Suprapubic skin (tissue), 4 donors: ENCODE results near the gene PRRT4. TPM values are rescaled to one million over a fixed set of nuclear protein-coding genes. Genes with fewer than 3 reads are reported as not detected.

ENCODE experiments used
- DNase-seq, 2 donors: peaks; one replicate each; pipeline ENCODE4 v3.0.0-alpha.2; 2019; ENCODE audit warnings: low spot score in 2 of 2
- H3K27ac ChIP-seq: fragments of 200-600 bp; sonication (generic); one replicate; pipeline ENCODE4 v1.5.1; 2019
- H3K27me3 ChIP-seq: fragments of 200-600 bp; sonication (generic); one replicate; pipeline ENCODE4 v1.5.1; 2019
- H3K36me3 ChIP-seq: fragments of 200-600 bp; sonication (generic); one replicate; pipeline ENCODE4 v1.5.1; 2019
- H3K4me1 ChIP-seq: fragments of 200-600 bp; sonication (generic); one replicate; pipeline ENCODE4 v1.5.1; 2019
- H3K4me3 ChIP-seq: fragments of 200-600 bp; sonication (generic); one replicate; pipeline ENCODE4 v1.5.1; 2019; ENCODE audit warnings: mild to moderate bottlenecking
- H3K9me3 ChIP-seq: fragments of 200-600 bp; sonication (generic); one replicate; pipeline ENCODE4 v1.5.1; 2019
- CTCF ChIP-seq, 2 donors: fragments of 200-600 bp in 1 of 2; fragments of 450-650 bp in 1 of 2; sonication (generic) in 1 of 2; IDR thresholded peaks; one replicate each; pipeline ENCODE4 v1.5.1; 2016 to 2019; ENCODE audit warnings: antibody characterized with exemption in 2 of 2, mild to moderate bottlenecking in 1 of 2, moderate library complexity in 1 of 2
- EP300 ChIP-seq: sonication (generic); formaldehyde crosslinking; IDR thresholded peaks from one replicate; pipeline ENCODE4 v1.6.1; 2017; ENCODE audit warnings: antibody characterized with exemption
- POLR2A ChIP-seq, 2 donors: fragments of 450-650 bp; IDR thresholded peaks; one replicate each; pipeline ENCODE4 v1.6.1; 2017; ENCODE audit warnings: antibody characterized with exemption in 2 of 2, mild to moderate bottlenecking in 2 of 2, moderate library complexity in 2 of 2
- POLR2AphosphoS5 ChIP-seq, 3 donors: sonication (generic); formaldehyde crosslinking; IDR thresholded peaks; one replicate each; pipeline ENCODE4 v1.6.1; 2017; ENCODE audit warnings: antibody characterized with exemption in 3 of 3
- WGBS: methylation state at CpG from one replicate; pipeline ENCODE4 v1.1.5; 2018; 5-methylcytosine and 5-hydroxymethylcytosine counted together
- total RNA-seq, 4 donors: library from RNA; depleted of rRNA; stranded (reverse); fragments of >200 nt; gene quantifications; one replicate each; pipeline ENCODE4 v1.1.0, GENCODE V29; 2016

The PRRT4 gene
- total RNA-seq, 4 donors from 2014 or later: 1.4 to 13.0 (median 6.4) TPM

- Histone ChIP-seq H3K4me1 (peaks cover 9% of the 10 kb centered on the region), H3K27ac (no peak overlapping the region), H3K36me3 (peaks cover 46% of the 10 kb centered on the region), H3K27me3 (no peaks in the 10 kb centered on the region), H3K4me3 (no peak overlapping the region), H3K9me3 (no peaks in the 10 kb centered on the region)
- TF ChIP-seq CTCF (IDR thresholded peaks at IDR 0.05) (no peak), POLR2A (IDR thresholded peaks at IDR 0.05) (no peak)
- WGBS: 90% methylated on average over 3 of the region's 3 CpGs
- peak in 1 of 2 donors; percentile 74 for DNase-seq
These were observed 29.5 kb upstream of the PRRT4 start for GRCh38 chr7:128390871-128391565.

GRCh38 chr7:128389618-128390329, 28.3 kb upstream of the PRRT4 start:
- Histone ChIP-seq H3K4me3 (no peak overlapping the region), H3K27ac (no peak overlapping the region), H3K9me3 (no peaks in the 10 kb centered on the region), H3K4me1 (peaks cover 9% of the 10 kb centered on the region), H3K36me3 (peaks cover 34% of the 10 kb centered on the region), H3K27me3 (no peaks in the 10 kb centered on the region)
- DNase-seq: peak in 1 of 2 donors; percentile 64
- no peak for TF ChIP-seq POLR2AphosphoS5 (IDR thresholded peaks at IDR 0.05)
- WGBS: 40% methylated on average over 1 of the region's 9 CpGs

- peak in 1 of 2 donors; percentile 50 for DNase-seq
- TF ChIP-seq EP300: no peak
- TF ChIP-seq POLR2AphosphoS5 (IDR thresholded peaks at IDR 0.05): no peak
- TF ChIP-seq POLR2A (IDR thresholded peaks at IDR 0.05): no peak
- TF ChIP-seq CTCF (IDR thresholded peaks at IDR 0.05): no peak
- no peak overlapping the region for H3K4me3 ChIP-seq
- H3K27me3 ChIP-seq: no peaks in the 10 kb centered on the region
- peaks cover 28% of the 10 kb centered on the region for H3K36me3 ChIP-seq
- H3K9me3 ChIP-seq: no peaks in the 10 kb centered on the region
- H3K4me1 ChIP-seq: peaks cover 9% of the 10 kb centered on the region
- WGBS: 17% methylated on average over 1 of the region's 2 CpGs
- no peak overlapping the region for H3K27ac ChIP-seq
These were observed 27.7 kb upstream of the PRRT4 start for GRCh38 chr7:128389085-128389617.

- H3K27me3 ChIP-seq: no peaks in the 10 kb centered on the region
- no peak overlapping the region for H3K4me3 ChIP-seq
- H3K27ac ChIP-seq: no peak overlapping the region
- no peak for DNase-seq
- WGBS: 60% methylated on average over 3 of the region's 3 CpGs
- no peaks in the 10 kb centered on the region for H3K9me3 ChIP-seq
- peaks cover 17% of the 10 kb centered on the region for H3K36me3 ChIP-seq
- H3K4me1 ChIP-seq: peaks cover 9% of the 10 kb centered on the region
- TF ChIP-seq POLR2A (IDR thresholded peaks at IDR 0.05): no peak
- TF ChIP-seq POLR2AphosphoS5 (IDR thresholded peaks at IDR 0.05): no peak
These were observed 26.6 kb upstream of the PRRT4 start for GRCh38 chr7:128388145-128388485.

- DNase-seq: peak; percentile 88 to 89
- Histone ChIP-seq H3K27me3 (no peaks in the 10 kb centered on the region), H3K9me3 (no peaks in the 10 kb centered on the region), H3K27ac (no peak overlapping the region), H3K4me1 (peaks cover 9% of the 10 kb centered on the region), H3K36me3 (peaks cover 11% of the 10 kb centered on the region), H3K4me3 (no peak overlapping the region)
- 34% methylated on average over 24 of the region's 24 CpGs for WGBS
- TF ChIP-seq EP300: no peak
- TF ChIP-seq POLR2A (IDR thresholded peaks at IDR 0.05): no peak
- peak; percentile 26 to 88 for TF ChIP-seq CTCF (IDR thresholded peaks at IDR 0.05)
- no peak for TF ChIP-seq POLR2AphosphoS5 (IDR thresholded peaks at IDR 0.05)
These were observed 26.0 kb upstream of the PRRT4 start for GRCh38 chr7:128387216-128388144.
